ENCODE results near the gene BLZF1. TPM values are rescaled to one million over a fixed set of nuclear protein-coding genes. Genes with fewer than 3 reads are reported as not detected.

The BLZF1 gene
- total and polyA plus RNA-seq, 8 donors: 3.1 to 13.4 (median 7.3) TPM

DNA sequence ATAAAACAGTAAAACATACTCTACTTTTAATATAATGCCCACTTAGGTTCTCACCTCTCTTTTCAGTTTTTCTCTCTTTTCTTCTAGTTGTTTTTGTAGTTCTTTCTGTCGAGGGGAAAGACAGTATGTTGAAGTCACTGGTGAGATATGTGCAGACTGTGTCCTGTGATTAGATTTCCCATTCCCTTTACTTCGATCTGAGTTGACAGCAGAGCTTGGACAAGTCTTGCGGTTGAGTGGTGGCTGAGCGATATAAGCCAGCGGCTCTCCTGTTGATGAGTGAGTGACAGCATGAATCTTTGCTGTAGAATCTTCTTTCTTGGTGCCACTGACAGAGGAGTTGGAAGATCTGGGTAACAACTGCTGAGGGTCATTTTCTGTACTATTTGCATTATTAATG lies 53.3 kb downstream of the BLZF1 start:
- Histone ChIP-seq H3K27me3 (no peaks in the 10 kb centered on the region), H3K36me3 (no peaks in the 10 kb centered on the region), H3K9me3 (no peaks in the 10 kb centered on the region), H3K4me3 (no peak overlapping the region), H3K27ac (no peak overlapping the region), H3K4me1 (no peaks in the 10 kb centered on the region)
- FAIRE-seq (no peak), DNase-seq (no peak), ATAC-seq (no peak)
- intact Hi-C loops (cut with DNase I): no loop called here
- TF ChIP-seq, protein P1, sequence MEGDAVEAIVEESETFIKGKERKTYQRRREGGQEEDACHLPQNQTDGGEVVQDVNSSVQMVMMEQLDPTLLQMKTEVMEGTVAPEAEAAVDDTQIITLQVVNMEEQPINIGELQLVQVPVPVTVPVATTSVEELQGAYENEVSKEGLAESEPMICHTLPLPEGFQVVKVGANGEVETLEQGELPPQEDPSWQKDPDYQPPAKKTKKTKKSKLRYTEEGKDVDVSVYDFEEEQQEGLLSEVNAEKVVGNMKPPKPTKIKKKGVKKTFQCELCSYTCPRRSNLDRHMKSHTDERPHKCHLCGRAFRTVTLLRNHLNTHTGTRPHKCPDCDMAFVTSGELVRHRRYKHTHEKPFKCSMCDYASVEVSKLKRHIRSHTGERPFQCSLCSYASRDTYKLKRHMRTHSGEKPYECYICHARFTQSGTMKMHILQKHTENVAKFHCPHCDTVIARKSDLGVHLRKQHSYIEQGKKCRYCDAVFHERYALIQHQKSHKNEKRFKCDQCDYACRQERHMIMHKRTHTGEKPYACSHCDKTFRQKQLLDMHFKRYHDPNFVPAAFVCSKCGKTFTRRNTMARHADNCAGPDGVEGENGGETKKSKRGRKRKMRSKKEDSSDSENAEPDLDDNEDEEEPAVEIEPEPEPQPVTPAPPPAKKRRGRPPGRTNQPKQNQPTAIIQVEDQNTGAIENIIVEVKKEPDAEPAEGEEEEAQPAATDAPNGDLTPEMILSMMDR (IDR thresholded peaks at IDR 0.05): no peak
- 80 to 83% methylated on average over 5 of the region's 5 CpGs for WGBS, 2 donors

DNA sequence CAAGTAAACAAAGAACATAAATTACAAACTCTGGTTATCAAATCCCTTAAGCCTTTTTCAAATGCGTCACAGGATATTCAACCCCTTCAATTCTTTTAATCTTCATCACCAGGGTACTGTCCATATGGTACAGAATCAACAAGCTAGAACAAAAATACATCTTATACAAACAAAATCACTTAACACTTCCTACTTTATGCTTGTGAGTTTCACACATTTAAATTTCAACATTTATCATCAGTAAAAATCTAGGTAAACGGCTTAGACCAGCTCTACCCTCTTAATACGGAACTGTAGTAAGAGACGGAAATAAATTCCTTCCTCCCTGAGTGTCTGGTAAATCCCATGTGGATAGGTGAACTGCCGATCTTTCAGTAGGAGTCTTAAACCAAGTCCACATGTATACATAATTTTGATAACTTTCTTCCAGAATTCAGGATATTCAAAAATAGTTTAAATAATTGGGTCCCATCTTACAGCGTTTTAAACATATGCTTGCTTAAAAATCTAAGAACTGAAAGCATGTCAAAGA lies 58.2 kb downstream of the BLZF1 start:
- TF ChIP-seq, protein P1 (IDR thresholded peaks at IDR 0.05): no peak
- H3K4me1 ChIP-seq: no peaks in the 10 kb centered on the region
- DNase-seq (no peak), FAIRE-seq (no peak), ATAC-seq (peak in 3 of 4 donors; percentile 36 to 56 (median 55))
- H3K27me3 ChIP-seq: no peaks in the 10 kb centered on the region
- intact Hi-C loops (cut with DNase I): no loop called here
- peak overlapping the region in 2 of 4 donors; percentile 32 to 42 for H3K4me3 ChIP-seq
- WGBS, 2 donors: 65% methylated on average over 6 of the region's 6 CpGs
- no peak overlapping the region for H3K27ac ChIP-seq
- no peaks in the 10 kb centered on the region for H3K36me3 ChIP-seq
- H3K9me3 ChIP-seq: no peaks in the 10 kb centered on the region

DNA sequence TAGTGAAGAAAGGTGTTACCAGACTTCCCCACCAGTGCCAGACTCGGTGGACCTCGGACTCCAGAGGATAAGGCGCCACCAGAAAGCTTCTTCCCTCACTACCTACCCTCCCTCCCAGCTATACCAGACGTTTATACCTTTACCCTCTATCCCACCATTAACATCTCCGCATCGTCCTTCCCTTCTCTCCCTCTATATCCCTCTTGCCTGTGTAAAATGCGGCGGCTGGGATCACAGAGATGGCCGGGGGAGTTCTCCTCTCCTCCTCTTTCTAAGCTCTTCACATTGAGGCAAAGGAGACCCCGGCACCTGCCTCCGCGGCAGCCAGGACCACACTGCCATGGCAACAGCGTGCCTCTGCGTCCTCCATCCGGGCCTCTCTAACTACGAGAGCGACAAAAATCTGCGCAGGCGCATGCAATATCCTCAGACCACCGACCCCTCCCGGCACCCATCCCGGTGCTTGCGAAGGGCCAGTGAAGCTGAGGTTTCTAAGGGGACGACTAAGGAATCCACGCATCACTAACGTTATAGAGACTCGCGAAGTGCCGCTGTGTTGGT lies 59.2 kb downstream of the BLZF1 start, which contains the start of gene CCDC181:
Gene CCDC181, minus strand, starts transcription at position 394 of the 561 bp plus-strand sequence. CDS start 2,547 bp downstream, outside the sequence.
- WGBS, 2 donors: 2 to 3% methylated on average over 29 of the region's 29 CpGs
- Histone ChIP-seq H3K36me3 (no peaks in the 10 kb centered on the region), H3K27ac (no peak within 1 kb of the TSS), H3K4me3 (peak within 1 kb of the TSS; percentile 6 to 42 (median 22)), H3K27me3 (no peaks in the 10 kb centered on the region), H3K4me1 (no peaks in the 10 kb centered on the region), H3K9me3 (no peaks in the 10 kb centered on the region)
- ATAC-seq: peak; percentile 74 to 97 (median 87)
- FAIRE-seq: no peak
- DNase-seq: peak; percentile 27 to 69 (median 40)
- intact Hi-C loops (cut with DNase I): no loop called here
- TF ChIP-seq, protein P1 (IDR thresholded peaks at IDR 0.05): no peak

Other genes with a start within 250 kb of the BLZF1 start
- 10 to 100 TPM in 1 of 6 donors, 1 to 10 TPM in 5; 7.2 to 12.6 (median 8.0) TPM for gene NME7, start 398 bp upstream of the BLZF1 start, total RNA-seq
- 10 to 100 TPM in 1 of 2 donors, 1 to 10 TPM in 1; 5.0 to 10.4 TPM for gene NME7, start 398 bp upstream of the BLZF1 start, polyA plus RNA-seq
- 1 to 10 TPM in 2 of 6 donors, under 1 TPM in 4; 0.65 to 2.6 (median 0.80) TPM for gene CCDC181, start 59.3 kb downstream of the BLZF1 start, total RNA-seq
- gene CCDC181, start 59.3 kb downstream of the BLZF1 start, polyA plus RNA-seq: 1 to 10 TPM; 1.9 to 4.3 TPM
- gene SLC19A2, start 117.7 kb downstream of the BLZF1 start, total RNA-seq: 1 to 10 TPM; 3.7 to 9.2 (median 6.7) TPM
- 10 to 100 TPM; 10.0 to 10.1 TPM for gene SLC19A2, start 117.7 kb downstream of the BLZF1 start, polyA plus RNA-seq
- 1 to 10 TPM in 5 of 6 donors, under 1 TPM in 1; 0.94 to 9.0 (median 6.1) TPM for gene F5, start 218.3 kb downstream of the BLZF1 start, total RNA-seq
- gene F5, start 218.3 kb downstream of the BLZF1 start, polyA plus RNA-seq: 1 to 10 TPM; 3.0 to 5.8 TPM